HG02943 (cell line): ENCODE results near the gene TRIM28.
A peak's percentile ranks its signal among the peaks of the same experiment; 100 is the strongest.
"Not testable (repeated sequence)": the region's sequence is repeated elsewhere in the genome, so short reads cannot be mapped to it uniquely, and the experiment has no call there.

Experiments
- ATAC-seq: cut with Tn5 transposase; IDR thresholded peaks from one replicate; pipeline ENCODE4 v1.9.1; 2021; ENCODE audit warnings: mild to moderate bottlenecking, low read depth, moderate library complexity; ENCODE audit not compliant: unreplicated experiment

TRIM28 gene

DNA sequence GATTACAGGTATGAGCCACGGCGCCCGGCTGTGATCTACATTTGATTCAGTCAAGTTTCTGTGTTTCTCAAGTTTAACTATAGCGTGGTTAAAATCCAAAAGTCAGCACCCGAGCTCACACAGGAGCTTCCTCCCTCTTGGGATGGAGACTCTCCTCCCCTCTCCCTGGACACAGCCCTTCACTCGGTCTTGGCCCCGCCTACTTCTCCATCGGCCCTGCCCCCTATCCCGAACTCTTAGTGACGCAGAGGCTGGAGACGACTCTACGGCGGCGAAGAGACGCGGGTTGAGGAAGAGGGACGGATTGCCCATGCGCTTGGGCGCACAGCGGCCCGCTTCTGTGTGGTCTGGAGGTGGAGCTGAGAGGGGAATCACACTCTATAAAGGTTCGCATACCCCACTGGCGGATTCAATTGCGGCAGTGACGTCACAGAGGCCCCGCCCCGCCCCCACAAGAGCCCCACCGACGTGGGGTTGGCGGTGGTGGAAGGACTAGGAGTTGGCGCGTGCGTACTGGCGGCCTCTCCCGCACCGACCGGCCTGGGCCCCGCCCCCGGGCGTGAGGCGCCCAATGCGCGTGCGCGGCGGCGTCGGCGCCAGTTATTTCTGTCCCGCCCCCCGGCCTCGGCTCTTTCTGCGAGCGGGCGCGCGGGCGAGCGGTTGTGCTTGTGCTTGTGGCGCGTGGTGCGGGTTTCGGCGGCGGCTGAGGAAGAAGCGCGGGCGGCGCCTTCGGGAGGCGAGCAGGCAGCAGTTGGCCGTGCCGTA lies at the start of gene TRIM28:
Gene TRIM28, plus strand, starts transcription at position 239 of the 765 bp plus-strand sequence. CDS start 694 bp downstream, outside the sequence.
- peak; percentile 80 for ATAC-seq

DNA sequence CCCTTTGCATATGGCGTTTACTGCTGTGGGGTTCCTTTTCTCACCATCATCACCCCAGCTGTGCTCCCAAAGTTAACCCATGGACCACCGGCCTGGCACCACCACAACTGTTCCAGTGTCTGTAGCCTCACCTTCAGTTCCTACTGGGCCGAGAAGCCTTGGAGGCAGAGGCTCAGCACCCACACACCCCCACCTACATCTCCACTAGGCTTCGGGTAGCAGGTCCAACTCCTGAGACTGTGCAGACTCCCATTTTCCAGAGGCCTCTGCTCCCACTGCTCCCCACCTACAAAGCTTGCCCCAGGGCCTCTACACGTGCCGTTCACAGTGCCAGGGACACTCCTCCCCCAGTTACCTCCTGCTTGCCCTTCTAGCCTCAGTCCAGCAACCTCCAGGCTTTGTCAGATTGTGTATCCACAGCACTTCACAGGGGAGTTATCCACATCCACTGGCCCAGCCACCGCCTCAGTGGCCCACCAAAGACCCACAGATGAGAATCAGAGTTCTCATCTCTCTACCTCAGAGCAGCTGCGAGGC lies 46.2 kb upstream of the TRIM28 start:
- no peak for ATAC-seq

DNA sequence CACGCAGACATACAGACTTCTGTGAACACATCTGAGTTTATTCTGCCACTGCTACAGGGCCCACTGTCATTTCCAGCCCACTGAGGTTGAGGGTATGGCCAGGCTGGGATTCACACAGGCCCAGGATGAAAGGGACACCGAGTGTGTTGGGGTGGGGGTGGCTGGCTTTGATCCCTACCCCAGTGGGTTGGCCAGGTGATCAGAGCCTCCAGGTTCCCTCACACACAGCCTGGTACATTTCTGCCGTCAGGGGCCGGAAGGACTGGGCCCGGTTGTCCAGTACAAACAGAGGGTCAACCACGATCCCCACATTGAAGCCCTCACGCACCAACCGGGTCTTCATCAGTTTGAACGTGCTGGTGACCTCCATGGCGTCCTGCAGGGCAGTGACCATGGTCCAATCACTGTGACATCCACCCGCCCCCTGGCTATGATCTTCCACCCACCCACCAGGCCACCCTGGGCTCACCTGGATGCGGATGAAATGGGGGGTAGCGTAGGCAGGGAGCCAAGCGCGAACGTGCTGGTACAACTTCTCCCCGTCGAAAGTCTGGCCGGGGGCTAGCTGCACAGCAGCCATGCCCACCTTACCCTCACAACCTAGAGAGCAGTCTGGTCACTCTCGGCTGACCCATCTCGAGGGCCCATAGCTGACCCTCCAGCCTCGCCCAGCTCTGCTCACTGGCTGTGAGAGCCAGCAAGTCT lies 45.4 kb upstream of the TRIM28 start:
- ATAC-seq, result no peak

DNA sequence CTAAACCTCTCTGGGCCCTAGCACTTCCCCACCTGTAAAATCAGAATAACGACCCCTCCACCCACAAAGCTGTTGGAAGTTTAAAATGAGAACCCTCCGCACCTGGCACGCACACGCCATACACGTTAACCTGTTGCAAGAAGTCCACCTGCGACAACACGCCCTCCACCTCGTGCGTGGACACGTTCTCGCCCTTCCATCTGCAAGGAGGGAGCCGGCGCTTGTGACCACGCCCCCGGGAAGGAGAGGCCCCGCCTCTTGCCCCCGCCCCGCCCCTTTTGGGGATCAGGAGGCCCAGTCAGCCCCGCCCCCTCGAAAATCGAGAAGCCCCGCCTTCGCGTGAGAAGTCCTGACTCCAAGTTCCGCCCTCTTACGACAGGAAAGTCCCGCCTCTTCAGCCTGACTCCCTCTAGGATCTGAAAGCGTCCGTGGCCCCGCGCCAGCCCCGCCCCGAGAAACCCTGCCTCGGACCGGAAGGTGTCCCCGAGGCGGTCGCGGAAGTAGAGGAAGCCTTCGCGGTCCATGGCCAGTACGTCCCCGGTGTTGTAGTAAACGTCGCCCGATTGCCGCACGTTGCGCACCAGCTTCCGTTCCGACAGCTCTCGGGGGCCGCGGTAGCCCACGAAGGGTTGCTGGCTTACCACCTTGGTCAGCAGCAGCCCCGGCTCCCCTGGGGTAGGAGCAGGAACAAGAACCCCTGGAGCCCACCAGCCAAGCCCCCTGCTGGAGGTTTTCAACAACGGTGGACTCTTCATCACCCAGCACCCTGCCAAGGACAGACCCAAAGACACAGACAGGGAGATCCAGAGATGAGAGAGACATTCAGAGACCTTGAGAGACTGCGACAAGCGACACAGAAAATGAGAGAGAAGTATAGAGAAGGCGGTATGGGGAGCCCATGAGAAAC lies 44.6 kb upstream of the TRIM28 start:
- peak; percentile 77 for ATAC-seq

DNA sequence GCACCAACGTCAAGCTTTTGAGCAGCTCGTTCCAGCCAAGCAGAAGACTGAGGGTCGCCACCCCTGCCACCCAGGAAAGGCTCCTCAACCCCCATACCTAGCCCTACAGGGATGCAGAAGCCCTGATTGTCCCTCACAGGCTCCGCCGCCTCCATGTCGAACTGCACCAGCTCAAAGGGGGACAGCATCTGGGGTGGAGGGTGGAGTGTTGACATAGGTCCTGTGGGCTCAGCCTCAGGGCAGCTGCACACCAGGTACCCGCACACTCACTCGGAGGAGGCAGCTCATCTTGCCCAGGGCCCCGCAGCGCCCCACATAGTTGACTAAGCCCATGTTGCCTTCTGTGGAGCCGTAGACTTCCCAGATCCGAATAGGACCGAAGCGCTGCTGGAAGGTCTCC lies 43.6 kb upstream of the TRIM28 start:
- ATAC-seq, result no peak

DNA sequence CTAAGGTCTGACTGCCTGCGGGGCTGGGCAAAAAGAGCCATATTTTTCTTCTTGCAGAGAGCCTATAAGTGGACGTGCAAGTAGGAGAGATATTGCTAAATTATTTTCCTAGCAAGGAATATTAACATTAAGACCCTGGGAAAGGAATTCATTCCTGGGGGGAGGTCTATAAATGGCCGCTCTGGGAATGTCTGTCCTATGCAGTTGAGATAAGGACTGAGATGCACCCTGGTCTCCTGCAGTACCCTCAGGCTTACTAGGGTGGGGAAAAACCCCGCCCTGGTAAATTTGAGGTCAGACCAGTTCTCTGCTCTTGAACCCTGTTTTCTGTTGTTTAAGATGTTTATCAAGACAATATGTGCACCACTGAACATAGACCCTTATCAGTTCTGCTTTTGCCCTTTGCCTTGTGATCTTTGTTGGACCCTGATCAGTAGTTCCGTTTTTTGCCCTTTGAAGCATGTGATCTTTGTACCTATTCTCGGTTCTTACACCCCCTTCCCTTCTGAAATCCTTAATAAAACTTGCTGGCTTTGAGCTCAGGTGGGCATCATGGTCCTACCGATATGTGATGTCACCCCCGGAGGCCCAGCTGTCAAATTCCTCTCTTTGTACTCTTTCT lies 36.2 kb upstream of the TRIM28 start:
- ATAC-seq, result not testable (repeated sequence)

DNA sequence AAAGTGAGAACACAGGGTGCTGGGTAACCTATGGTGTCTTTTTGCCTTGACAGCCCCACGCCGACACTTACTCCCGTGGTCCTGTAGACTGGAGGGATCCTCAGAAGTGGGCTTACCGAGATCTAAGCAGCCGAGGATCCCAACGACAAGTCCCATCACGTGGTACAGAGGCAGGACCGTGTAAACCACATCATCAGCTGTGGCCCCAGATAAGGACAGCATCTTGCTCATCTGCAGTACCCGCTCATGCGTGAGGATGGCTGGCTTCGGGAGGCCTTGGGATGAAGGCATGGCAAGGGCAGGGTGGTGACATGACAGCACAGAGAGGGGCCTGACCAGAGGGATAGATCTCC lies 34.2 kb upstream of the TRIM28 start:
- ATAC-seq, result no peak

DNA sequence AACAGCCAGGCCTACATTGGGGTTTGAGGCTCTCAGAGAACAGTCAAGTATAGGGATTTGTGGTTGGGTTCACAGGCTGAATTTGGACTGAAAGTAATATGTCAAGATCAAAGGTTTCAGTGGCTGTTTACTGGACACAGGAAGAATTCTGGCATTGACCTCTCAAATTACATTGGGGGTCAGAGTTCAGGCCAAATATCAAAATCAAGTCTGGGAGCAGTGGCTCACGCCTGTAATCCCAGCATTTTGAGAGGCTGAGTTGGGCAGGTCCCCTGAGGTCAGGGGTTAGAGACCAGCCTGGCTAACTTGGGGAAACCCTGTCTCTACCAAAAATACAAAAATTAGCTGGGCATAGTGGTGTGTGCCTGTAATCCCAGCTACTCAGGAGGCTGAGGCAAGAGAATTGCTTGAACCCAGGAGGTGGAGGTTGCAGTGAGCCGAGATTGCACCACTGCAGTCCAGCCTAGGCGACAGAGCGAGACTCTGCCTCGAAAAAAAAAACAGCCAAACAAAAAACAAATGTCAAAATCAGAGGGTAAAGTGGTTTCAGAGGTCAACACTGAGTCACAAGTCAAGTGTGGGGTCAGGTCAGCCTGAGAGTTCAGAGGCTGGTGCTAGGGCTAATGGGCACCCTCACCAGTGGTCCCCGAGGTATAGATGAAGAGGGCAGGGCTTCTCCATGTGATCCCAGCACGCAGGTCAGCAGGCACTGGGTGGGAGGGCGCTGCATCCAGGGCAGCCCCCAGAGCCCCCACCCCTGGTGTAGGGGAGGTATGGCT lies 33.6 kb upstream of the TRIM28 start:
- ATAC-seq, result no peak

DNA sequence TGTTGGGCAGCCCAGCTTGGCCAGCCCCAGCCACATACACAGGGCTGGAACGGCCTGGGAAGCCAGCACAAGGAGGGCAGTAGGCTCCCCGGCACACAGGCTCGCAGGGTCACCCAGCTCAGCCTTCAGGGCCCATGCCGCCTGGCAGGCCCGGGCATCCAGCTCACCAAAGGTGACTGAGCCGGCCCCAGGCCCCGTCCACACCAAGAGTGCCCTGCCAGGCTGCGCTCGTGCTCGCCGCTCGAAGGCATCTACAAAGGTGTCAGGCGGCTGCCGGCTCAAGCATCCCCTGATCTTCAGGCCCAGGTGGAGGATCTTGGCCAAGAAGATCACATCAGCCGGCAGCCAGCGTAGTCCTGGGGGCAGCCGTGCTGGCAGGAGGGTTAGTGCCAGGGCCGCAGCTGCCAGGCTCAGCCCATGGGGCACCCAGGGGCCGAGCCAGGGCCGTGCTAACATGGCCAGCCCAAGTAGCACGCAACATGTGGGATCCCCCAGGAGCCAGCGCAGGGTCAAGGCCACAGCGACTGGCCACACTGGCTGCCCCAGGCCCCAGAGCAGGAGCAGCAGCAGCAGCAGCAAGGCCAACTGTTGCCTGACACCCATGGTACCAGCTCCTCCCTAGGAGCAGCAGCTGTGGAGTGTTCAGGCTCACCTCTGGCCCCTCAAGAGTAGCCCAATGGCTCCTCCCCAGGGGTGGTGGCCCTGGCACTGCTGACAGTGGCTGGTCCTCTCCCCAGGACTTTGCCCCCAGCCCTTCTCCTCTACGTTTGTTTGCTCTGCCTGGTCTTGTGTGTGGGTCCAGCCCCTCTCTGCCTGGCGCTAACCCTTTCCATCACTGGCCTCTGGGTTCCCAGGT lies 32.3 kb upstream of the TRIM28 start, which contains the start of gene SLC27A5:
Gene SLC27A5, minus strand, starts transcription at position 640 of the 856 bp plus-strand sequence. Its CDS starts 37 bp downstream, at position 603.
- no peak for ATAC-seq

DNA sequence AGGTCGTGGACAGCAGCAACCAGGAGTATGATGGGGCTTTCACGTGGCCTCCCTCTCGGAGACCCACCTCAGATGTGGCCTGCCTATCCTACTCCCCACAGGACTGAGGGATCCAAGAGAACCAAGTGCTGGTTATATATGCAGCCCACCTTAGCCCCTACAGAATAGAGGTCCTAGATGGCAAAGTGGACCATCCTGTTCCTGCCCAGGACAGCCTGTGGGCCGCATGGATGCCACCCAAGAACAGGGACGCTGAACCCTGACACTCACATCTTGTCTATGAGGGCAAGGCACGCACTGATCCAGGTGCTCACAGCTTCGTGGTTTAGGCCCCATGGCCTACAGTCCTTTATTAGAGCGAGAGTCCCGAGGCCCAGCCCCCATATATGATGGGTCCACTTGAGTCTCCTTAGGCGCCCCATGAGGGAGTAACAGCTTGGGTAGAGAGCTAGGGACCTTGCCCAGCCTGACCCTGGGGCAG lies 30.6 kb upstream of the TRIM28 start:
- no peak for ATAC-seq

DNA sequence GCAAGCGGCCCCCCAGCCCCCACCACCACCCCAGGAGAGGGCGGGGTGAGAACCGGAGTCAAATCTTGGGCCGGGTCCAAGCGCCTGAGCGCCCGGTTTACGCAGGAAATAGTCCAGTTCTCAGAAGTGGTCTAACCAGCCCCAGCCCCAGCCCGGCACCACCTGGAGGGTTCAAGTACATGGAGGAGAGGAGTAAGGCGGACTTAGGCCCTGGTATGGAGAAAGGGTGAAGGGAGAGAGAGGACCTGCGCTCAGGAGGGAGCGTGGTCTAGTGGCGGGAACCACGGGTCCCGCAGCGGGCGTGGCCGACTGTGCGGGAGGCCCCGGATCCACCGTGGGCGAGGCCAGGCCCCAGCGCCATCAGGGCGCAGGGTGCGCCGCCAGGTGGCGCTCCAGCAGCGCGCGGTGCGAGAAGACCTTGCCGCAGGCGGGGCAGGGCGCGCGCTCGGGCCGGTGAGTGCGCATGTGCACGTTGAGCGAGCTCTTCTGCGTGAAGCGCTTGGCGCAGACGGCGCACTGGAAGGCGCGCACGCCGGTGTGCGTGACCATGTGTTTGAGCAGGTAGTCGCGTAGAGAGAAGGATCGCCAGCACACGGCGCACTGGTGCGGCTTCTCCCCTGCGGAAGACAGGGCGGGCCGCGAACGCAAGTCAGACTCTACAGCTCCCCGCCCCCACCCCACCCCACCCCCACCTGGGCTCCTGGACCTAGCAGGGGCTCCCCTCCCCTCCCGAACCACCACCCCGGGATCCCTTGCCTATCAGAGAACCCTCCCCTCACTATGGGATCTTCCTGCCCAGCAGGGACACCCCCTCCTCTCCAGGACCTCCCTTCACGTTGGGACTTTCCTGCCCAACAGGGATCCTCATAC lies 29.9 kb upstream of the TRIM28 start:
- no peak for ATAC-seq

DNA sequence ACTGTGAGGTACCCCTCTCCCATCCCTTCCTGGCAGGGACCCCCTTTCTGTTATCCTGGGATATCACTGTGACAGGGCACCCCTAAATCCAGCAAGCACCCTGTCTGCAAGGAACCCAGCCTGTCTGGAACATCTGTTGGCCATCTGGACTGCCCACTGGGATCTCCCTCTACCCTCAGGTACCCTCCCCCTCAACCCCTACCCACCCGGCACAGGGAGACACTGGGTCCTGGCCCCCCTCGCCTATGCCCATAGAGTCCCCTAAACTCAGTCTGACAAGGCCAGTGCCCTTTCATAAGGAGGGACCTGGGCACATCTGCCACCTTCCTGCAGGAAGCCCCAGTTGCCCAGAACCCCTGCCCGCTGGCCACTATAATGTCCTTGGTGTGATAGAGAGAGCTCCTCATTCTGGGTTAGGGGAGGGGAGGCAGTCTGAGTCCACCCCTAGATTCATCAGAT lies 29.3 kb upstream of the TRIM28 start:
- ATAC-seq, result no peak

DNA sequence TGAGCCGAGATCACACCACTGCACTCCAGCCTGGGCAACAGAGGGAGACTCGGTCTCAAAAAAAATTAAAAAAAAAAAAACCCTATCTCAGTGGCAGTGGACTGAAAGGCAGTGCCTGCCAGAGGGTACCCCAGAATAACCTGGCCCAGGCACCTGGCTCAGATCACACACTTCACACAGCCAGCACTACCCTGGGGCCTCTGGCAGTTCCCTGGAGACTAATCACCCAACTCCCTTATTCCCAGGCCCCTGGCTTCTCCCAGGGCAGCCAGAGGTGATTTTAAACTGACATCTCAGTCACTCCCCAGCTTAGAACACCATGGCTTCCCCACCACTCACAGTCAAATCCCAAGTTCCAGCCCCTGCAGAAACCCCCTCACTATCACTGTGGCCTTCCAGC lies 28.6 kb upstream of the TRIM28 start:
- ATAC-seq, result no peak

DNA sequence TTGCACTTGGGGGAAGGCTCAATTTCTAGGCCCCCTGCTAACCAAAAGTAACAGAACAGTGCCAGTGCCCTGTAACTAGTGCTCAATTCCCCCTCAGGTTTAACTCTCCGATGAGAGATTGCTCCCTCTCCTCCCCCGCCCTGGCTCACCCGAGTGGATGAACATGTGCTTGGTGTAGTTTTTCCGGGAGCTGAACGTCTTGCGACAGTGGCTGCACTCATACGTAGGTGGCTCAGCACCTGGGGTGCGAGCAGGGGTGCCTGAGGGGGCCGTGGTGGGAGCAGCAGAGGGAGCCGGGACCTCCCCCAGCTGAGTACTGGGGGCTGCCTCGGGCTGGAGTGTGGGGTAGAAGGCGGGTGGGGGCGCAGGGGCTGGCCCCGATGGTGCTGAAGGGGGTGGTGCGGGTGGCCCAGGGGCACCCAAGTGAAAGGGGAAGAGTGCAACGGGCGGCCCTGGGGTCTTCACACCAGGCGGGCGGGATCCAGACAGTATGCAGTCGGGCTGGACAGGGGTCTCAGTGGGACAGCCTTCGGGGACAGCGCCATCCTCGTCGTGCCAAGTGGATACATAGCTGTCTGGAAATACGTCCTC lies 27.5 kb upstream of the TRIM28 start:
- no peak for ATAC-seq

DNA sequence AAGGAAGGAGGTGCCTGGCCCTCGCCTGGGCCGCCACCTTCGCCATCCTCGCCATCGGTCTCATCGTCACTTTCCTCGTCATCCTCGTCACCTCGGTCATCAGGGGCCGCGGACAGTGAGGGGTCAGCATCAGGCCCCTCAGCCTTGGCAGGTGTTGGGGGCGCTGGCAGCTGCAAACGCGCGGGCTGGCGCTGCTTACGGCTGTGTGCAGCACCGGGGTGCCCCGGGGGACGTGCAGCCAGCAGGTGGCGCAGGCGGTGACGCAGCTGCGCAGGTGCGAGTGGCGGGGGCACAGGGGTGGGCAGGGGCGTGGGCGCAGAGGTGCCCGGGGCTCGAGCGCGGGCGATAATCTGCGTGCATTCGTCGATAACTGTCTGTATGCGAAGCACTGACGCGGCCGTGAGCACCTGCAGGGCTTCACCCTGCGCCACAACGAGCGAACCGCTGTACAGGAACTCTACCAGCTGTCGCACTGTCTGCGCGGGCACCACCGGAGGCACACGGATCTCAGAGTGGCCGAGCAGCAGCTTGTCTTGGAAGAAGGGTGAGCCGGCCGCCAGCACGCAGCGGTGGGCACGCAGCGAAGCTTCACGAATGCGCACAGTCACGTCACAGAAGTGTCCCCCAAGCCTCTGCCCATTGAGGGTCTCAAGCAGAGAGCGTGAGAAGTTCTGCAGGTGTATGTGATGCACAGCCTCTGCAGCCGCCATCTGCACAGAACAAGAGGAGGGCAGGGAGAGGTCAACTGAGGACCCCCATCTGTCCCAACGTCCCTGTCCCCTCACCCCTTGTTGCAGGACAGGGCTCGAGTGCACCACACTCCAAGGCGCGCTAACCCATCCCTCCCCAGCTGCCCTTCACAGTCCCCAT lies 26.7 kb upstream of the TRIM28 start:
- ATAC-seq, result no peak
